LNCAP (cell line): ENCODE measurements around the gene BAG2.

Experiments used
- CTCF ChIP-seq: fragments of 450-650 bp; IDR thresholded peaks from 2 replicates; pipeline ENCODE4 v1.5.1; 2017; ENCODE audit warnings: mild to moderate bottlenecking

Gene BAG2

GRCh38 chr6:57138026-57138425 is 34.1 kb upstream of the BAG2 start:
- TF ChIP-seq CTCF = no peak

GRCh38 chr6:57141451-57142177 is 30.5 kb upstream of the BAG2 start:
- TF ChIP-seq CTCF = no peak

GRCh38 chr6:57142178-57142525 is 30.0 kb upstream of the BAG2 start:
- no peak for TF ChIP-seq CTCF

GRCh38 chr6:57143690-57144089 is 28.4 kb upstream of the BAG2 start:
- TF ChIP-seq CTCF = no peak

GRCh38 chr6:57147401-57147800 is 24.7 kb upstream of the BAG2 start:
- no peak for TF ChIP-seq CTCF

GRCh38 chr6:57147955-57148858 is 23.9 kb upstream of the BAG2 start:
- TF ChIP-seq CTCF = no peak

- TF ChIP-seq CTCF = no peak
Observed at GRCh38 chr6:57158658-57159057, 13.5 kb upstream of the BAG2 start.
